ENCODE measurements around the gene ATL3.
"Not testable (repeated sequence)": the region's sequence is repeated elsewhere in the genome, so short reads cannot be mapped to it uniquely, and the experiment has no call there.

ATL3 gene

DNA sequence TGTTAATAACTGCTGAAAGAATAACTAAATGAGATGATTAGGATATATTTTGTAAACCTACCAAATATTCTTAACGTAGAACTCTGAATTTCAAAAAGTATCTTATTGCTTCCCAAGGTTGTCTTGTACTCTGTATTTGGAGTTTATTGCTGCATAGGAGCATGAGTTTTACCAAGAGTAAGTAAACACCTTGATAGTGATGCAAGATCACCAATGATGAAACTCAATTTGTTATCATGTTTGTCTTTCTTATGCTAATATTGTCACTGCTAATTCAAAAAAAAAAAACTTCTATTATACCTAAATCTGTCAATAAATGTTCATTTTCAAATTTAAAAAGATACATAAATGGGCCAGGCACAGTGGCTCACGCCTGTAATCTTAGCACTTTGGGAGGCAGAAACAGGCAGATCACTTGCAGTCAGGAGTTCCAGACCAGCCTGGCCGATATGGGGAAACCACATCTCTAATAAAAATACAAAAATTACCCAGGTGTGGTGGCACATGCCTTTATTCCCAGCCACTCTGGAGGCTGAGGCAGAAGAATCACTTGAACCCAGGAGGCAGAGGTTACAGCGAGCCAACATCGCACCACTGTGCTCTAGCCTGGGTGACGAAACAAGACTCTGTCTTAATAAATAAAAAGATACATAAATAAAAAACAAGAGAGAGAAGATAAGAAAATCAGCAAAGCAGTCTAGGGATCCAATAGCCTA is 84.6 kb downstream of the ATL3 start:
- no peak for DNase-seq

DNA sequence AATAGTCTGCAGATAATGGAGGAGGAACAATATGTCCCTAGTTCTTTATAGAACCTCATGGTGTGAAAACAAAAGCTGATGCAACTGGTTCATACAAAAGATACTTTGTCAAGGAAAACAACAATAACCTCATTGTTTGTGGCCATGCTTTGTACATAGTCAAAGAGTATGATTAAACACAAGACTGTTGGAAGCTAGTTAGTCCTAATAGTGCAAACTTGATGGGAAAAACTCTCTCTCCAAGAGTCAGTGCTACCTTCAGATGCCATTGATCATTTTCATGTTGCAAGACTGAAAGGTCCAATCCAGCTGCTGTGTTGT is 87.9 kb downstream of the ATL3 start:
- no peak for DNase-seq

DNA sequence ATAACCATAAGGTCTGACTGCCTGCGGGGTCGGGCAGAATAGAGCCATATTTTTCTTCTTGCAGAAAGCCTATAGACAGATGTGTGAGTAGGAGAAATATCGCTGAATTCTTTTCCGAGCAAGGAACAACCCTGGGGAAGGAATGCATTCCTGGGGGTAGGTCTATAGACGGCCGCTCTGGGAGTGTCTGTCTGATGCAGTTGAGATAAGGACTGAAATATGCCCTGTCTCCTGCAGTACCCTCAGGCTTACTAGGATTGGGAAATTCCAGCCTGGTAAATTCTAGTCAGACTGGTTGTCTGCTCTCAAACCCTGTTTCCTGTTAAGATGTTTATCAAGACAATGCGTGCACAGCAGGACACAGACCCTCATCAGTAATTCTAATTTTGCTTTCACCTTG is 90.0 kb downstream of the ATL3 start:
- DNase-seq, result not testable (repeated sequence)

DNA sequence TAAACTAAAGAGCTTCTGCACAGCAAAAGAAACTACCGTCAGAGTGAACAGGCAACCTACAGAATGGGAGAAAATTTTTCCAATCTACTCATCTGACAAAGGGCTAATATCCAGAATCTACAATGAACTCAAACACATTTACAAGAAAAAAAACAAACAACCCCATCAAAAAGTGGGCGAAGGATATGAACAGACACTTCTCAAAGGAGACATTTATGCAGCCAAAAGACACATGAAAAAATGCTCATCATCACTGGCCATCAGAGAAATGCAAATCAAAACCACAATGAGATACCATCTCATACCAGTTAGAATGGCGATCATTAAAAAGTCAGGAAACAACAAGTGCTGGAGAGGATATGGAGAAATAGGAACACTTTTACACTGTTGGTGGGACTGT is 92.3 kb downstream of the ATL3 start:
- DNase-seq, result not testable (repeated sequence)

DNA sequence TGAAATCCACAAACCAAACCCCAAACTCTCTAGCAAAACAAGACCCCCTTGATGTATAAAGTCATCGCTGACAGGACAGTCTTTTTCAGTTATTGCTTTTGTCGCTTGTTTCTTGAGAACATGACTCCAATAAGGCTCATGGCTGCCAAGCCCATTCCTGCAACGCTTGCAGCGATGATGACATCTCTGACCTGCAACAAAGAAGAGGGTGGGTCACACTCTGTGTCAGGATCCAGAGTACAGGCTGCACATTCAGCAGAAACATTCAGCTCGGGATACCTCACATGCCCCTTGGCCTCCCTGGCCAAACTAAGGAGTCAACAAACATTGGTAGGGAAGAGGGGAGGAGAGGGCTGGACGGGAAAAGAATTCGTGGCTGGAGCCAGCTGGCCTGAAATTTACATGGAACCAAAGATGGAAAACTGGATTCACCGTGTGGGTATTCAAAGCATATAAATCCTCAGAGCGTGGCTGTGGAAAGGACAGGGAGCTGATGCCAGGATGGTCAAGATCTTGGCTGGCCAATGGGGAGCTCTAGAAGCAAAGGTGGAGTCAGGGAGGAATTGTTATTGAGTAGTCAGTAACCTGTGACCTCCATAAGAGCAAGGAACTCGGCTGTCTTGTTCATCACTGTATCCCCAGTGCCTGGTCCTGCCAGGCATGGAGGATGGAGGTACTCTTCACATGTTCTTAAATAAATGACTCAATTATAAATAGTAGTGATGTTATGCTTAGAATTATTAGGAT is 96.1 kb downstream of the ATL3 start:
- DNase-seq, result no peak
